ENCODE results near the gene DDX10.

DDX10 gene

DNA sequence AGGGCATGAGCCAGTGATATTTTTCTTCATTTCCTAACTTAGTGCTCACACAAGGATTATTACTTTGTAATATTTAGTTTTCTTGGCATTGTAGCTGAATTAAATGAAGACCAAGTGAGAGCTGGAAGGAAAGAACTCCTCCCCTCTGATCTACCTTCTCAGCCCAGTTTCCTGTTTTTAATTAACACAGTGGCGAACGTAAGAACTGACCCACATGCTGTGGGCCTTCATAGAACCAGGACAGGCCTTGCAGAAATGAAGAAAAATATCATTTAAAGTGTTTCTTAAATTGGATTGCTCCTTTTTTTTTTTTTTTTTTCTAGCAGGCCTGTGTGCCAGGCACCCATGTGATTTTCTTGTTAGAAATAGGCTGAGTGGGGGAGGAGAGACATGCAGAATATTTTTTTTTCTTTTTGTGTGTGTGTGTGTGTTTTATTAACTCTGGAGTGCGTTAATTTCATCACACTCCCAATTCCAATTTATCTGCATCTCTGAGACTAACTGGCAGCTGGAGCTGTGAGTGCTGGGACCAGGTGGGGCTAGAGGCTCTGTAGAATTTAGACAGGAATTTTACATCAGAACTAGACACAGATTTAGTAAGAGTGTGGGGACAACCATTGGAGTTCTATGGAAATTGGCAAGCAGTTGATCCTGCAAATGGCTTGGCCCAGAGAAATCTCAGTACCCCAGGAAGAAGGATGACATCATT is 320.5 kb downstream of the DDX10 start:
- no peak for DNase-seq (ENCODE audit: low spot score)

DNA sequence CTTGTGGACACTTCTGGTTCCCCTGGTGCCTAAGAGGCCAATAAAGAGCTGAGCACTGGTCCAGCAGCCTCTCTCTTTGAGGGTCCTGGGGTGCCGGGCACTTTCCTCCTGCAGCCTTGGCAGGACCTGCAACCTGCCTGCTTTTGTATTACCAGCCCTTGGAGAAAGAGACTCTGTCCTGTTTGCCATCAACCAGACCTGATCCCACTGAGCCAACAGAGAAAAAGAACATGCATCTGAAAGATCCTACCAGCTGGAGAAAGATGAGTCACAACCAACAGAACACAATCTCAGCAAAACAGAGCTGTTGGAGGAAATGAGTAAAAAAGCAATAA is 321.0 kb downstream of the DDX10 start:
- DNase-seq (ENCODE audit: low spot score): no peak

Measured in CD4-positive, alpha-beta T cell treated with Interleukin-2 at 100 ng/mL for 4 hours (primary cell).